Measurements from ENCODE around the gene CELF5.

CELF5 gene

GRCh38 chr19:3333662-3334061 lies 109.2 kb downstream of the CELF5 start:
- TF ChIP-seq CTCF (conservative IDR thresholded peaks at IDR 0.05) (no peak), ZFX (IDR thresholded peaks at IDR 0.05) (no peak)
- H3K27ac ChIP-seq, result no peak overlapping the region

- peak overlapping the region; percentile 89 for H3K27ac ChIP-seq
Observed at GRCh38 chr19:3334749-3335430, 110.4 kb downstream of the CELF5 start.

GRCh38 chr19:3335431-3336350 lies 111.2 kb downstream of the CELF5 start:
- no peak for TF ChIP-seq ZFX (IDR thresholded peaks at IDR 0.05)
- TF ChIP-seq CTCF (conservative IDR thresholded peaks at IDR 0.05), result no peak
- peak overlapping the region; percentile 89 for H3K27ac ChIP-seq

- H3K27ac ChIP-seq, result peak overlapping the region; percentile 89
- TF ChIP-seq CTCF (conservative IDR thresholded peaks at IDR 0.05) (no peak), ZFX (IDR thresholded peaks at IDR 0.05) (no peak)
Observed at GRCh38 chr19:3336351-3336679, 111.9 kb downstream of the CELF5 start.

- H3K27ac ChIP-seq, result peak overlapping the region; percentile 89
- TF ChIP-seq CTCF (conservative IDR thresholded peaks at IDR 0.05) (no peak), ZFX (IDR thresholded peaks at IDR 0.05) (peak; percentile 68; the same call in 1 of the 2 replicates)
Observed at GRCh38 chr19:3336680-3337523, 112.4 kb downstream of the CELF5 start.

- H3K27ac ChIP-seq, result peak overlapping the region; percentile 89
- no peak for TF ChIP-seq ZFX (IDR thresholded peaks at IDR 0.05)
Observed at GRCh38 chr19:3338541-3339181, 114.2 kb downstream of the CELF5 start.

- TF ChIP-seq CTCF (conservative IDR thresholded peaks at IDR 0.05), result no peak
- TF ChIP-seq ZFX (IDR thresholded peaks at IDR 0.05), result no peak
- no peak overlapping the region for H3K27ac ChIP-seq
Observed at GRCh38 chr19:3340340-3340739, 115.9 kb downstream of the CELF5 start.
